MCF 10A (cell line): ENCODE measurements around the gene PLEKHA1. TPM values are rescaled to one million over a fixed set of nuclear protein-coding genes. Genes with fewer than 3 reads are reported as not detected.

ENCODE experiments used
- BruUV-seq: library from RNA; stranded (reverse); fragments of 400-500 nt; replicated peaks from 2 replicates; lab custom pipeline; 2021; lab: Mats Ljungman, UMichigan
- CTCF ChIA-PET: fragments of 300-600 bp; sonication (Branson Sonifier 250); formaldehyde crosslinking; extraction: SDS; loops from one replicate; lab custom pipeline; 2021; ENCODE audit warnings: antibody characterized with exemption, inconsistent platforms; lab: Yijun Ruan, JAX
- POLR2A ChIA-PET: fragments of 300-600, 350-650 bp; sonication (Branson Sonifier 250); formaldehyde crosslinking; extraction: SDS; loops from one replicate; lab custom pipeline; 2020; ENCODE audit warnings: antibody characterized with exemption, inconsistent platforms; lab: Yijun Ruan, JAX
- DNase-seq: peaks from one replicate; pipeline ENCODE4 v3.0.0-alpha.2; 2018; ENCODE audit not compliant: unreplicated experiment
- H3K27ac Mint-ChIP-seq: one replicate; pipeline ENCODE4 v1.8.0; 2022; ENCODE audit warnings: mild to moderate bottlenecking, low read depth, mixed read lengths; ENCODE audit not compliant: unreplicated experiment
- H3K27me3 Mint-ChIP-seq: one replicate; pipeline ENCODE4 v1.8.0; 2022; ENCODE audit warnings: mixed read lengths; ENCODE audit not compliant: insufficient read depth, unreplicated experiment
- H3K36me3 Mint-ChIP-seq: one replicate; pipeline ENCODE4 v1.8.0; 2022; ENCODE audit warnings: mild to moderate bottlenecking, moderate library complexity, mixed read lengths; ENCODE audit not compliant: insufficient read depth, unreplicated experiment
- H3K4me1 Mint-ChIP-seq: one replicate; pipeline ENCODE4 v1.8.0; 2022; ENCODE audit warnings: mixed read lengths; ENCODE audit not compliant: insufficient read depth, unreplicated experiment
- H3K4me3 Mint-ChIP-seq: one replicate; pipeline ENCODE4 v1.8.0; 2022; ENCODE audit warnings: mild to moderate bottlenecking, moderate library complexity, mixed read lengths; ENCODE audit not compliant: unreplicated experiment
- H3K9me3 Mint-ChIP-seq: one replicate; pipeline ENCODE4 v1.8.0; 2022; ENCODE audit warnings: mixed read lengths; ENCODE audit not compliant: unreplicated experiment
- CTCF ChIP-seq: fragments of 200-600 bp; IDR thresholded peaks from one replicate; pipeline ENCODE4 v1.8.0; 2022; ENCODE audit warnings: antibody characterized with exemption, mild to moderate bottlenecking; ENCODE audit not compliant: unreplicated experiment
- intact Hi-C: fragments of 100-400 bp; cut with micrococcal nuclease; formaldehyde crosslinking; loops from 2 replicates; pipeline ENCODE4 v1.14.1; 2022
- total RNA-seq: library from RNA; stranded (reverse); gene quantifications from 2 replicates; pipeline ENCODE4 v1.2.3, GENCODE V29; 2022

Gene PLEKHA1
- total RNA-seq, 1 experiment from 2014 or later = 55.8 TPM

- Mint-ChIP-seq H3K27me3 (no peaks in the 10 kb centered on the region), H3K9me3 (no peaks in the 10 kb centered on the region), H3K4me1 (no peaks in the 10 kb centered on the region), H3K4me3 (no peak overlapping the region), H3K27ac (no peak overlapping the region), H3K36me3 (peaks cover 46% of the 10 kb centered on the region)
- DNase-seq = peak; percentile 55
- ChIA-PET POLR2A (interaction anchor here (1.3 to 1.9 kb wide), 6 partner anchors 56 to 138 kb away, joined by 3 to 7 read pairs (median 4); partner anchors contain the start of gene PLEKHA1), CTCF (interaction anchor here (0.6 to 6.2 kb wide), 30 partner anchors 11 to 1586 kb away, joined by 3 to 86 read pairs (median 4); partner anchors contain the start of gene PLEKHA1)
- peak; percentile 51 for TF ChIP-seq CTCF
- no TSS peak for BruUV-seq
- intact Hi-C loops = loop anchor here (1.0 to 2.0 kb wide), 4 partner anchors 93 to 269 kb away; no protein-coding TSS in a partner anchor
Observed at GRCh38 chr10:122435212-122435827, 60.8 kb downstream of the PLEKHA1 start.

- peak; percentile 74 for DNase-seq
- peaks cover 16% of the 10 kb centered on the region for H3K36me3 Mint-ChIP-seq
- CTCF ChIA-PET = interaction anchor here (0.8 to 2.7 kb wide), 8 partner anchors 25 to 143 kb away, joined by 3 to 17 read pairs (median 4); no protein-coding TSS in a partner anchor
- no peaks in the 10 kb centered on the region for H3K9me3 Mint-ChIP-seq
- peak overlapping the region; percentile 43 for H3K4me3 Mint-ChIP-seq
- peak overlapping the region; percentile 85 for H3K27ac Mint-ChIP-seq
- no TSS peak for BruUV-seq
- H3K27me3 Mint-ChIP-seq = no peaks in the 10 kb centered on the region
- intact Hi-C loops = no loop called here
- POLR2A ChIA-PET = interaction anchor here (0.5 to 2.1 kb wide), 15 partner anchors 8 to 179 kb away, joined by 3 to 19 read pairs (median 5); partner anchors contain the start of genes HTRA1 and PLEKHA1
- peaks cover 14% of the 10 kb centered on the region for H3K4me1 Mint-ChIP-seq
- no peak for TF ChIP-seq CTCF
Observed at GRCh38 chr10:122441961-122442360, 67.5 kb downstream of the PLEKHA1 start.

GRCh38 chr10:122445469-122445868 lies 71.0 kb downstream of the PLEKHA1 start:
- Mint-ChIP-seq H3K27me3 (no peaks in the 10 kb centered on the region), H3K27ac (no peak overlapping the region), H3K36me3 (peaks cover 8% of the 10 kb centered on the region), H3K4me3 (no peak overlapping the region), H3K9me3 (no peaks in the 10 kb centered on the region), H3K4me1 (peaks cover 16% of the 10 kb centered on the region)
- BruUV-seq = no TSS peak
- DNase-seq = no peak
- intact Hi-C loops = no loop called here
- no peak for TF ChIP-seq CTCF
- ChIA-PET POLR2A (interaction anchor here (1.9 kb wide), 1 partner anchor 24 kb away, joined by 7 read pairs; no protein-coding TSS in a partner anchor), CTCF (interaction anchor here (0.8 to 1.5 kb wide), 2 partner anchors 144 to 196 kb away, joined by 4 read pairs; no protein-coding TSS in a partner anchor)

GRCh38 chr10:122445904-122446303 lies 71.4 kb downstream of the PLEKHA1 start:
- Mint-ChIP-seq H3K27me3 (no peaks in the 10 kb centered on the region), H3K27ac (no peak overlapping the region), H3K9me3 (no peaks in the 10 kb centered on the region), H3K4me3 (no peak overlapping the region), H3K36me3 (peaks cover 6% of the 10 kb centered on the region), H3K4me1 (peaks cover 16% of the 10 kb centered on the region)
- intact Hi-C loops = no loop called here
- no peak for DNase-seq
- BruUV-seq = no TSS peak
- ChIA-PET CTCF (interaction anchor here (0.6 to 1.3 kb wide), 5 partner anchors 11 to 196 kb away, joined by 3 to 5 read pairs (median 4); no protein-coding TSS in a partner anchor), POLR2A (interaction anchor here (1.9 kb wide), 1 partner anchor 23 kb away, joined by 7 read pairs; no protein-coding TSS in a partner anchor)
- TF ChIP-seq CTCF = no peak
